ENCODE results near the gene KIF20B.

KIF20B gene, protein sequence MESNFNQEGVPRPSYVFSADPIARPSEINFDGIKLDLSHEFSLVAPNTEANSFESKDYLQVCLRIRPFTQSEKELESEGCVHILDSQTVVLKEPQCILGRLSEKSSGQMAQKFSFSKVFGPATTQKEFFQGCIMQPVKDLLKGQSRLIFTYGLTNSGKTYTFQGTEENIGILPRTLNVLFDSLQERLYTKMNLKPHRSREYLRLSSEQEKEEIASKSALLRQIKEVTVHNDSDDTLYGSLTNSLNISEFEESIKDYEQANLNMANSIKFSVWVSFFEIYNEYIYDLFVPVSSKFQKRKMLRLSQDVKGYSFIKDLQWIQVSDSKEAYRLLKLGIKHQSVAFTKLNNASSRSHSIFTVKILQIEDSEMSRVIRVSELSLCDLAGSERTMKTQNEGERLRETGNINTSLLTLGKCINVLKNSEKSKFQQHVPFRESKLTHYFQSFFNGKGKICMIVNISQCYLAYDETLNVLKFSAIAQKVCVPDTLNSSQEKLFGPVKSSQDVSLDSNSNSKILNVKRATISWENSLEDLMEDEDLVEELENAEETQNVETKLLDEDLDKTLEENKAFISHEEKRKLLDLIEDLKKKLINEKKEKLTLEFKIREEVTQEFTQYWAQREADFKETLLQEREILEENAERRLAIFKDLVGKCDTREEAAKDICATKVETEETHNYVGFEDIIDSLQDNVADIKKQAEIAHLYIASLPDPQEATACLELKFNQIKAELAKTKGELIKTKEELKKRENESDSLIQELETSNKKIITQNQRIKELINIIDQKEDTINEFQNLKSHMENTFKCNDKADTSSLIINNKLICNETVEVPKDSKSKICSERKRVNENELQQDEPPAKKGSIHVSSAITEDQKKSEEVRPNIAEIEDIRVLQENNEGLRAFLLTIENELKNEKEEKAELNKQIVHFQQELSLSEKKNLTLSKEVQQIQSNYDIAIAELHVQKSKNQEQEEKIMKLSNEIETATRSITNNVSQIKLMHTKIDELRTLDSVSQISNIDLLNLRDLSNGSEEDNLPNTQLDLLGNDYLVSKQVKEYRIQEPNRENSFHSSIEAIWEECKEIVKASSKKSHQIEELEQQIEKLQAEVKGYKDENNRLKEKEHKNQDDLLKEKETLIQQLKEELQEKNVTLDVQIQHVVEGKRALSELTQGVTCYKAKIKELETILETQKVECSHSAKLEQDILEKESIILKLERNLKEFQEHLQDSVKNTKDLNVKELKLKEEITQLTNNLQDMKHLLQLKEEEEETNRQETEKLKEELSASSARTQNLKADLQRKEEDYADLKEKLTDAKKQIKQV (N-terminal part only)

DNA sequence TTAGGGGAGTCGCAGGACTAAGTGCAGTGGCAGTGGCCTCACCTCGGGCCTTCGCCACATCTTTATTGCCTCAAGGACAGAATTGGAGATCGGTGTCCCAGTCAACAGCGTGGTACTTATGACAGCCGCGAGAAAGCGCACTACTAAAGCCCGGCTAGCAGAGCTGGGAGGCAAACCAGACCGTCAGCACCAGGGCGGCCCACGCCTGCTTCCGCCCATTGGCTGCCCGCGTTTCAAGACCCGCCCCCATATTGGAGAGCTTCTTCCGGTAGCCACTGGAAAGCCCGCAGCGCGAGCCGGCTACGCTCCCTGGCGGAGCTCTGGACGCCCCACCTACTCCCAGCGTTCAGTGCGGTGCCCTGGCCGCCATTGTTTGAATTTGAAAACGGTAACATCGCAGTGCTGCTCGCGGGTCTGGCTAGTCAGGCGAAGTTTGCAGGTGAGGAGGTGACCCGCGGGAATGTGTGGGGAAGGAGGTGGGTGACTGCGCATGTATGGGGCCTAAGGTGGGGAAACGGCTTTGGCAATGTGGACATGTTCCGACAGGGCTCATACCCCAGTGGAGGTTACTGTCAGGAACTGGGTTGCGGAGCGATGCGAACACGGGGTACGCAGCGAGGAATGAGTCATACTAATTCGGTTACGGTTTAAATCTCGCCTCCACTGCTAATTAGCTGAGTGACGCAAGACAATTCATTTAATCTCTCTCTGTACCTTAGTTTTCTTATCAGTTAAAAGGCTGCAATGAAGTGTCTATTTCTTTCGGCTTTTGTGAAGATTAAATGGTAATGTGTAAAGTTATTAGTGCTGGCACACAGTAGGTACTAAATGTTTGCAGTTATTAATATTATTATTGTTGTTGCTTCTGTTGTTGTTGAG lies at the start of gene KIF20B:
Gene KIF20B, plus strand, starts transcription at position 349 of the 879 bp plus-strand sequence. CDS start 3,705 bp downstream, outside the sequence.
- in situ Hi-C loops (cut with MboI; ENCODE audit: low sequenced_read_pairs), result no loop called here

DNA sequence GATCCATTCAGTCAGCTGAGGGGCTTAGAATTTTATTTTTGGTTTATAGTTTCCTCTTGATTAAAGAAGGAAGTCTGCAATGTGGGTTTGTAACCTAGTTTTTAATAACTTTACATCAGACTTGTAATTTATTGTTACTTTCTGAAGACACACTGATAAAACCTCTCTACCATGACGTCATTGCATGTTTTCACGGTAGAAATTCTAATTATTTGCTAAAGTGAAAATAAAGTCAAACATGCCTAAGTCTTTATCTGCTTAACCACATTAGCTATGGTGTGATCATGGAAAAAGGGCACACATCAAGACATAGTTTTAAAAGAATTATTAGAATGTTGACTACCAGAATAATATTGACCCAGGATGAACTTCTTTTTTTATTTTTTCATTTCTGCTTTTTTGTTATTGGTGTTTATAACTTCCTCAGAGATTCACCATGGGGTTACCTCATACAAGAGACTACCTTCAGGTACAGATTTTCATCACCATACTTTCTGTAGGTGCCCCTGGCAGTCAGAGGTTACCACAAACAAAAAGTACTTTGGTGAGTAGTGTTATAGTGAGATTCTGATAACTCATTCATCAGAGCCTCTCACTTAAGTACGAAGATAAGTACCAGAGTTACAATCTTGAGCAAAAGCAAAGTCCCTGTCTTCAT lies 49.3 kb upstream of the KIF20B start:
- in situ Hi-C loops (cut with MboI; ENCODE audit: low sequenced_read_pairs), result no loop called here

GRCh38 chr10:89652806-89653370 lies 48.5 kb upstream of the KIF20B start:
- in situ Hi-C loops (cut with MboI; ENCODE audit: low sequenced_read_pairs), result no loop called here

GRCh38 chr10:89653410-89653869 lies 48.0 kb upstream of the KIF20B start:
- in situ Hi-C loops (cut with MboI; ENCODE audit: low sequenced_read_pairs), result no loop called here

GRCh38 chr10:89655722-89656121 lies 45.7 kb upstream of the KIF20B start:
- in situ Hi-C loops (cut with MboI; ENCODE audit: low sequenced_read_pairs), result no loop called here

GRCh38 chr10:89657302-89657701 lies 44.1 kb upstream of the KIF20B start:
- in situ Hi-C loops (cut with MboI; ENCODE audit: low sequenced_read_pairs), result no loop called here

DNA sequence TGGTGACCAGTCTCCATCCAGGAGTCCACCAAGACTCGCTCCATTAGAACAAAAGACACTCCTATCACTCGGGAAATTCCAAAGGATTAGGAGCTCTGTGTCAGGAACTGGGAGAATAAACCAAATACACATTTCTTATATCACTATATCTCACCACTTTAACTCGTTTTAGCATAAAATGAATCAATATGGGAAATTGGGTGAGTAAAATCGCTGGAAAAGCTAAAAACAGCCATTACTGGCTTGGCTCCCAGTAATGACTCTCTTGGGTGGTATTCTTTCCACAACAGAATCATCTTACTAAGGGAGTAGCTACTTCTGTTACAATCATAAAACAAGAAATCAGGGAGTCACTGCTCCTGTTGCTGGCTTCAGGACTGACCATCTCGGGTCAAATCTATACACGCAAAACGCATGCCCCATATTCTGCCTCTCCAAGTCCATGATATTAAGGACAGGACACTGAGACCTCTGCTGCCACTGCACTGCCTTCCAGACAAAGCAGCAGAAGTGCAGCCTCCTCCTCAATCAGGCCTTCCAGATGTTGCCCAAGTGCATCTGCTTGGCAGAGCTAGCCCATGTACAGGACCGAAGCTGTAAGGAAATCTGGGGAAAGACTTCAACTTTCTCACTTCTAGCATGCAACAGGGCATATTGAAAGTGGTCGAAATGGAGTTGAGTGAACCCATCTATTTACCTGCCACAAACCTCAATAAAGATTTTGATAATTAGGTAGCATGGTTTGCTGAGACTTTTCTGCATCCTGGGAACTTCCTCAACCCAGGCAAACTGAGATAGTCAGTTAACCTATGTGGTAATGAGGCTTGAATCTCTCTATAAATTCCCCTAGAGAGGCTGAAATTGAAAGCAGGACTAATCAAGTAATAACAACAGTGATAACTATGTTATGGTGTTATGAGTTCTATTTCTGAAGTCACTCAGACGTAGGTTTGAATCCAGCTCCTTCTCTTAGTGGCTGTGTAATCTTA lies 42.0 kb upstream of the KIF20B start:
- in situ Hi-C loops (cut with MboI; ENCODE audit: low sequenced_read_pairs), result no loop called here

DNA sequence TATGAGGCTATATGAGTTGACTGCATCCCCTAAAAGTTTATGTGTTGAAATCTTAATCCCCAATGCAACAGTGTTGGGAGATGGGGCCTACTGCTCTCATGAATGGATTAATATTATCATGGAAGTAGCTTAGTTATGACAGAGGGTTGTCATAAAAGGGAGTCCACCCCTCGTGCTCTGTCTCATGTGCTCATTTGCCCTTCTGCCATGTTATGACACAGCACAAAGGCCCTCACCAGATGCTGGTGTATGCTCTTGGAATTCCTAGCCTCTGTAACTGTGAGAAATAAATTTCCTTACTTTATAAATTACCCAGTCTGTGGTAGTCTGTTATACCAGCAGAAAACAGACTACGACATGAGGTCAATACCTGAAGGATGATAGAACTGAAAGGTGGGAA lies 38.8 kb upstream of the KIF20B start:
- in situ Hi-C loops (cut with MboI; ENCODE audit: low sequenced_read_pairs), result no loop called here

- in situ Hi-C loops (cut with MboI; ENCODE audit: low sequenced_read_pairs), result no loop called here
These were observed 38.2 kb upstream of the KIF20B start for GRCh38 chr10:89663144-89663543.

GRCh38 chr10:89664203-89664602 lies 37.2 kb upstream of the KIF20B start:
- in situ Hi-C loops (cut with MboI; ENCODE audit: low sequenced_read_pairs), result no loop called here

DNA sequence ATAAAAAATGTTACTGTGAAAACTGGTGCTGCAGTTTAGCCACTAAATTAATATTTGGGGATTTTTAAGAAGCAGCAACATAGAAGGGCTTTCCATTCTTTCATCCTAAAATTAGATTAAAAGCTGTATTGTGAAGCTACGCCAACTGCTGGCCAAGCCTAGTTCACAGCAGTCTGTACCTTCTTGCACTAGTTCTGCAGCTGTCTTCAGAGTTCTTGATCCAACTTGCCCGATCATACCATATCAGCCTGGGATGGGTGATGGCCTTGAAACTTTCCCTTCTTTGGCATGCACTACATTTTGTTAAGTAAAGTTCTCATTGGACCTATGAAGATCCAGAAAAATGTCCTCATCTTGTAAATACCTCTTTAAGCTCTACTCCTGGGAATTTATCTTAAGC lies 36.1 kb upstream of the KIF20B start:
- in situ Hi-C loops (cut with MboI; ENCODE audit: low sequenced_read_pairs), result no loop called here

DNA sequence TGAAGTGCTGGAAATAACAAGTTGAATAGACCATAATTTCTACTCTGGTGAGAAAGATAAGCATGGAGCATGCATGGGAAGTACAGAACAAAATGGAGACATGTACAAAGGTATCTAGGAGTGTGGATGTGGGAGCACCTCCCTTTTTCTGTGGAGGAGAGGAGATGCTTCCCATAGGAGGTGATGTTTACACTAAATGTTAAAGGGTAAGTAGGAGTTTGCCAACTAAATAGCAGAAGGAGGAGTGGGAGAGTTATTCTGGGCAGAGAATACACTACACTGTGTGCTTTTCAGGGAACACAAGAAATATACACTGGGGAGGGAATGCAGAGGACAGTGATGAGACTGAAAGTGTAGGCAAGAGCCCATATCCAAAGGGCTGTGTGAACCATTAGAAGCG lies 35.3 kb upstream of the KIF20B start:
- in situ Hi-C loops (cut with MboI; ENCODE audit: low sequenced_read_pairs), result no loop called here

DNA sequence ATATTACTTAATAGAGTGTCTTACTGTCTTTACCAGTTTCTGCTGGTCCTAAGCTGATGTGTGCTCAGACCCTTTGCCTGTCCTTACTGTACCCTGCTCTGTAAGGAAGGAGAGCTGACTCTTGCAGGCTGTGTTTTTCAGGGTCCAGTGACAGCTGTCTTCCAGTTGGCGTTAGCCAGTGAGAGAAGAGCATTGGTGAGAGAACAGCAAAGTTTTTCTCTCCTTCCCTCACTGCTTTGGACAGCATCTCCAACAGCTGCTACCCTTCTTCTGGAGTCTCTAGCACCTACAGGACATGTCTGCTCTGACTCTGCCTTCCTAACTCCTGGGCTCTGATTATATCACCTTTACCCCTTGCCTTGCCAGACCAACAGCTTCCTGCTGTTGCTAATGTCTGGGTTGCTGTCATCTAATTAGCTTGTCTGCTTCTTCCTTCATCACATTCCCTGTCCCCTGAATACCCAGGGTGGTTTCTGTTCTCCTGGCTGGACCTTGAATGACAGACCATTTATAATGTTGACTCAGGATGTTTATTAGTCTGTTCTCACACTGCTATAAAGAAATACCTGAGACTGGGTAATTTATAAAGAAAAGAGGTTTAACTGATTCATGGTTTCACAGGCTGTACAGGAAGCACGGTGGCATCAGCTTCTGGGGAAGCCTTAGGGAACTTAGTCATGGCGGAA lies 32.9 kb upstream of the KIF20B start:
- in situ Hi-C loops (cut with MboI; ENCODE audit: low sequenced_read_pairs), result no loop called here

- in situ Hi-C loops (cut with MboI; ENCODE audit: low sequenced_read_pairs), result no loop called here
These were observed 31.4 kb upstream of the KIF20B start for GRCh38 chr10:89669985-89670384.

GRCh38 chr10:89670926-89671325 lies 30.5 kb upstream of the KIF20B start:
- in situ Hi-C loops (cut with MboI; ENCODE audit: low sequenced_read_pairs), result no loop called here

- in situ Hi-C loops (cut with MboI; ENCODE audit: low sequenced_read_pairs), result no loop called here
These were observed 24.0 kb upstream of the KIF20B start for GRCh38 chr10:89677341-89677740.

- in situ Hi-C loops (cut with MboI; ENCODE audit: low sequenced_read_pairs), result no loop called here
These were observed 21.4 kb upstream of the KIF20B start for GRCh38 chr10:89679986-89680385.
